Measurements from ENCODE around the gene MED13L. TPM values are rescaled to one million over a fixed set of nuclear protein-coding genes. Genes with fewer than 3 reads are reported as not detected.

MED13L gene
- total and polyA plus RNA-seq, 2 experiments from 2014 or later, result 11.7 to 88.7 TPM

DNA sequence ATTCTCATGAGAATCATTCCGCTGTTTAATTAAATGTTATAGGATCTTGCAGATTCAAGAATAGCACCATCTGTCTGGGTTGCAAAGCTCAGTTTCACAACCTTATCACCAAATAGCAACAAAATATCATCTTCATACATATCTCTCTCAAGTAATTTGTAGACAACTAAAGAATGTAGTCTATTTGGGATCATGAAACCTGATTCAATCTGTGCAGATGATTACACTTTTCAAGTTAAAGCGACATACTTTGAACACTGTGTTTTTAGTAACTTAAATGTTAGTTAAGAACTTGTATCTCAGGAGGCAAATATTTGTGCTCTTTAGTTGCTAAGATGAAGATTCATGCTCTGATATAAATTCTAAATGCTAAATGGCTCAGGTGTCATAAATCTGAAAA lies 14.8 kb downstream of the MED13L start:
- WGBS, 2 experiments (ENCODE audit: low coverage in 1 of 2, low lambda C conversion rate in 2 of 2, missing lambda C conversion rate in 2 of 2), result 94 to 97% methylated on average over 2 of the region's 2 CpGs
- H2AFZ ChIP-seq, result no peak overlapping the region
- in situ Hi-C loops (cut with MboI), result no loop called here
- peaks cover 63% of the 10 kb centered on the region for H4K20me1 ChIP-seq (ENCODE audit: insufficient read depth)
- H3K9me2 ChIP-seq (ENCODE audit: insufficient read depth), result no peaks in the 10 kb centered on the region
- peaks cover 24% of the 10 kb centered on the region for H3F3A ChIP-seq (ENCODE audit: insufficient read depth)
- H3K4me3 ChIP-seq, result no peak overlapping the region
- no peak overlapping the region for H3K9ac ChIP-seq
- H3K27me3 ChIP-seq (replicated peaks; ENCODE audit: insufficient read depth), result no peaks in the 10 kb centered on the region
- no peaks in the 10 kb centered on the region for H3K9me3 ChIP-seq (ENCODE audit: low read depth)
- H3K4me2 ChIP-seq (ENCODE audit: unreplicated experiment), result no peak overlapping the region
- peaks cover 66% of the 10 kb centered on the region for H3K4me1 ChIP-seq (ENCODE audit: insufficient read depth)
- H3K36me3 ChIP-seq (ENCODE audit: low read depth), result no peaks in the 10 kb centered on the region
- peaks cover 100% of the 10 kb centered on the region for H3K79me2 ChIP-seq (ENCODE audit: insufficient read depth)
- TF ChIP-seq EZH2 (IDR thresholded peaks at IDR 0.05; ENCODE audit: insufficient read depth, poor library complexity, severe bottlenecking) (no peak), EZH2phosphoT487 (IDR thresholded peaks at IDR 0.05; ENCODE audit: insufficient read depth, low read depth) (no peak)
- DNase-seq, result no peak
- H3K27ac ChIP-seq, result no peak overlapping the region

DNA sequence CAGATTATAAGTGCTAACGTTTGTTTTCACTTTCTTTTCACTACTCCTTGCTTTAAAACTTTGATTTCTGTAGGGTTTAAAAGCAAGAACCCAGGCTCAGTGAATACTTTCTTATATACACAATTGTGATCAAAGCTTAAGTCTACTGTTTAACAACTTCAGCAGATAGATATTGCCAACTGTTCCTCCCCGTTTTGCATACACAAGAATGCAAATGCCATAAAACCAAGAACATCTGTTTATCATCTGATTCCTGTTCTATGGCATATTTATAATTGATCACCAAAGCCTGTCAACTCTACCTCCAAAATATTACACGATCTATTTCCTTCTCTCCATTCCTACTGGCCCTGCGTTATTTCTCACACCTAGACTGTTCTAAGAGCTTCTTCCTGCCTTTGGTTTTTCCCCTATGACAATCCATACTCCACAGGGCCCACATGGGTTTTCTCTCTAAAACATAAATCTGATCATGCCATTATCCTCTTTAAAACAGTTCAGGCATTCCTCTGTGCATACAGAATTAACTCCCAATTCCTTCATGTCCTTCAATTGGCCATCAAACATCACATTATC lies 15.9 kb downstream of the MED13L start:
- WGBS, 2 experiments (ENCODE audit: low coverage in 1 of 2, low lambda C conversion rate in 2 of 2, missing lambda C conversion rate in 2 of 2), result 12 to 16% methylated on average over 4 of the region's 4 CpGs
- H3K4me2 ChIP-seq (ENCODE audit: unreplicated experiment), result peak overlapping the region; percentile 48
- H3K36me3 ChIP-seq (ENCODE audit: low read depth), result no peaks in the 10 kb centered on the region
- peaks cover 15% of the 10 kb centered on the region for H3F3A ChIP-seq (ENCODE audit: insufficient read depth)
- H3K9ac ChIP-seq, result no peak overlapping the region
- peaks cover 62% of the 10 kb centered on the region for H4K20me1 ChIP-seq (ENCODE audit: insufficient read depth)
- no peak overlapping the region for H3K27ac ChIP-seq
- no peaks in the 10 kb centered on the region for H3K9me3 ChIP-seq (ENCODE audit: low read depth)
- H3K79me2 ChIP-seq (ENCODE audit: insufficient read depth), result peaks cover 100% of the 10 kb centered on the region
- H3K27me3 ChIP-seq (replicated peaks; ENCODE audit: insufficient read depth), result no peaks in the 10 kb centered on the region
- in situ Hi-C loops (cut with MboI), result no loop called here
- no peak overlapping the region for H2AFZ ChIP-seq
- no peaks in the 10 kb centered on the region for H3K9me2 ChIP-seq (ENCODE audit: insufficient read depth)
- no peak for DNase-seq
- no peak for TF ChIP-seq EZH2phosphoT487 (IDR thresholded peaks at IDR 0.05; ENCODE audit: insufficient read depth, low read depth)
- TF ChIP-seq EZH2 (IDR thresholded peaks at IDR 0.05; ENCODE audit: insufficient read depth, poor library complexity, severe bottlenecking), result no peak
- peaks cover 55% of the 10 kb centered on the region for H3K4me1 ChIP-seq (ENCODE audit: insufficient read depth)
- H3K4me3 ChIP-seq, result no peak overlapping the region; the same call in 1 of the 2 replicates

DNA sequence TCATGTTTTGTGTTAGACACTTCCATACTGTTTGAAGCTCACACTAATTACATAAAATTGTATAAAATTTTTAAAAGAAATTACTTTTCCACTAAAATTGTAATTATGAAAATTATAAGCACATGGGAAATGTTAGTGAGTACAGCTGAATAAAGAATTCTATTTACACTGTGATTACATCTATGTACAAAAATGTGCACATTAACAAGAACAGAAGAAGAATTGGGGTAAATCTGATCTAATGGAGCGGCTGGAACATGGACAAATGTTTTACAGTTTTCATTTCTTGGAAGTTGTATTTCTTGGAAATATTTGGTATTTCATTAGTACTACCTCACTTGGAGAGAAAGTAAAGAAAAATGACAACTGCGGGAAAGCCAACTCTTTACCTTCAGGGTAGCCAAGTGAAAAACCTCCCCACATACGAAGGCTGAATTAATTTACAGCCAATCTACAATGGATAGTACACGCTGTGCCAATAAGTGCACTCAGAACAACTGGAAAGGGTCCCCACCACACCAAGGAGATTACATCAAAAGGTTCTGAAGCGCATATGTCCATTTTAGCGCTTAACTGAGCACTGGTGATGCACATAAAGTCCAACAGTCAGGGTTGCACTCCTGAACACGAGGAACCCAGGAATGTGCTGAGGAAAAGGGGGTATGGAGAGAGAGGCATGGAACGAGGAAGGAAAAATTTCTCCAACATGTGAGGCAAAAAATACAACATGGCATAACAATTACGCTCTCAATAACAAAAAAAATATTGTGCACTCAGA lies 17.5 kb downstream of the MED13L start:
- H2AFZ ChIP-seq, result no peak overlapping the region
- H3K4me1 ChIP-seq (ENCODE audit: insufficient read depth), result peaks cover 49% of the 10 kb centered on the region
- no peaks in the 10 kb centered on the region for H3K9me2 ChIP-seq (ENCODE audit: insufficient read depth)
- H3K4me3 ChIP-seq, result no peak overlapping the region
- peak overlapping the region; percentile 18 for H3K4me2 ChIP-seq (ENCODE audit: unreplicated experiment)
- H3K36me3 ChIP-seq (ENCODE audit: low read depth), result no peaks in the 10 kb centered on the region
- TF ChIP-seq EZH2 (IDR thresholded peaks at IDR 0.05; ENCODE audit: insufficient read depth, poor library complexity, severe bottlenecking), result no peak
- peaks cover 60% of the 10 kb centered on the region for H4K20me1 ChIP-seq (ENCODE audit: insufficient read depth)
- no peaks in the 10 kb centered on the region for H3K9me3 ChIP-seq (ENCODE audit: low read depth)
- H3K9ac ChIP-seq, result no peak overlapping the region
- no peak overlapping the region for H3K27ac ChIP-seq
- no peak for DNase-seq
- peaks cover 100% of the 10 kb centered on the region for H3K79me2 ChIP-seq (ENCODE audit: insufficient read depth)
- in situ Hi-C loops (cut with MboI), result no loop called here
- peaks cover 10% of the 10 kb centered on the region; the same call in 1 of the 2 replicates for H3F3A ChIP-seq (ENCODE audit: insufficient read depth)
- 45 to 47% methylated on average over 9 of the region's 9 CpGs for WGBS, 2 experiments (ENCODE audit: low coverage in 1 of 2, low lambda C conversion rate in 2 of 2, missing lambda C conversion rate in 2 of 2)
- H3K27me3 ChIP-seq (replicated peaks; ENCODE audit: insufficient read depth), result no peaks in the 10 kb centered on the region

DNA sequence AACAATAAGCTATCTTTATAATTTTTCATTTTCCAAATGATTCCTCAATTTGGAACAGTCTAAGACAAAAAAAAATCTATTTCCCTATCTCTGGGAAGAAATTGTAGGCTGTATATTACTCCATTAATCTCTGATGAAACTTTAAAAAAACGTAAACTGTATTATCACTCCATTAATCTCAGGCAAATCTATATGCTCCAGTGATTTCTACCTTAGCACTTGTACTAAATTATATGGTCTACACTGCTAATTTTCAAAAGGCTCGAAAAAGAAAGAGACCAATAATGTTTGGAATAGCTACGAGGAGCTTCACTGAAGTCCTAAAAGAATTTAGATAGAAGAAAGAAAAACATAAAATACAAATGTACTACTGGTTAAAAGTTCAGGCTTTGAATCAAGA lies 19.7 kb downstream of the MED13L start:
- H3K4me3 ChIP-seq, result no peak overlapping the region
- H3F3A ChIP-seq (ENCODE audit: insufficient read depth), result peaks cover 13% of the 10 kb centered on the region; the same call in 1 of the 2 replicates
- no peaks in the 10 kb centered on the region for H3K36me3 ChIP-seq (ENCODE audit: low read depth)
- no peak overlapping the region for H2AFZ ChIP-seq
- H3K4me1 ChIP-seq (ENCODE audit: insufficient read depth), result peaks cover 31% of the 10 kb centered on the region
- WGBS, 2 experiments (ENCODE audit: low coverage in 1 of 2, low lambda C conversion rate in 2 of 2, missing lambda C conversion rate in 2 of 2), result 81 to 85% methylated on average over 3 of the region's 3 CpGs
- peaks cover 100% of the 10 kb centered on the region for H3K79me2 ChIP-seq (ENCODE audit: insufficient read depth)
- TF ChIP-seq EZH2phosphoT487 (IDR thresholded peaks at IDR 0.05; ENCODE audit: insufficient read depth, low read depth), result no peak
- no peak for TF ChIP-seq EZH2 (IDR thresholded peaks at IDR 0.05; ENCODE audit: insufficient read depth, poor library complexity, severe bottlenecking)
- H3K27ac ChIP-seq, result no peak overlapping the region
- no peaks in the 10 kb centered on the region for H3K27me3 ChIP-seq (replicated peaks; ENCODE audit: insufficient read depth)
- H3K9me3 ChIP-seq (ENCODE audit: low read depth), result no peaks in the 10 kb centered on the region
- no peaks in the 10 kb centered on the region for H3K9me2 ChIP-seq (ENCODE audit: insufficient read depth)
- peaks cover 55% of the 10 kb centered on the region for H4K20me1 ChIP-seq (ENCODE audit: insufficient read depth)
- no peak for DNase-seq
- in situ Hi-C loops (cut with MboI), result no loop called here
- H3K4me2 ChIP-seq (ENCODE audit: unreplicated experiment), result no peak overlapping the region
- H3K9ac ChIP-seq, result no peak overlapping the region
